ENCODE measurements around the gene DTX1.

Gene DTX1

GRCh38 chr12:113133666-113134065 lies 77.1 kb downstream of the DTX1 start:
- no peaks in the 10 kb centered on the region for H3K9me3 ChIP-seq (ENCODE audit: severe bottlenecking)
- DNase-seq: no peak
- H3K36me3 ChIP-seq: no peaks in the 10 kb centered on the region
- H3K27ac ChIP-seq: no peak overlapping the region
- no peak for TF ChIP-seq CTCF (IDR thresholded peaks at IDR 0.05; ENCODE audit: low read depth, low read length)
- no peaks in the 10 kb centered on the region for H3K27me3 ChIP-seq (ENCODE audit: insufficient read depth, low read depth, severe bottlenecking)
- H3K4me3 ChIP-seq (ENCODE audit: low read depth, low read length): no peak overlapping the region

GRCh38 chr12:113134071-113134470 lies 77.5 kb downstream of the DTX1 start:
- no peak for DNase-seq
- Histone ChIP-seq H3K4me3 (ENCODE audit: low read depth, low read length) (no peak overlapping the region), H3K36me3 (no peaks in the 10 kb centered on the region), H3K9me3 (ENCODE audit: severe bottlenecking) (no peaks in the 10 kb centered on the region), H3K27ac (no peak overlapping the region), H3K27me3 (ENCODE audit: insufficient read depth, low read depth, severe bottlenecking) (no peaks in the 10 kb centered on the region)
- no peak for TF ChIP-seq CTCF (IDR thresholded peaks at IDR 0.05; ENCODE audit: low read depth, low read length)

GRCh38 chr12:113134521-113134951 lies 78.0 kb downstream of the DTX1 start:
- H3K9me3 ChIP-seq (ENCODE audit: severe bottlenecking): no peaks in the 10 kb centered on the region
- H3K27ac ChIP-seq: no peak overlapping the region
- H3K4me3 ChIP-seq (ENCODE audit: low read depth, low read length): no peak overlapping the region

GRCh38 chr12:113135178-113136127 lies 78.9 kb downstream of the DTX1 start, which contains the start of gene RASAL1:
RASAL1 (minus strand) TSS chr12:113135761; CDS start chr12:113135462, 299 bp downstream.
- TF ChIP-seq CTCF (IDR thresholded peaks at IDR 0.05; ENCODE audit: low read depth, low read length): peak; percentile 59
- Histone ChIP-seq H3K36me3 (no peaks in the 10 kb centered on the region), H3K4me3 (ENCODE audit: low read depth, low read length) (peak within 1 kb of the TSS; percentile 46), H3K9me3 (ENCODE audit: severe bottlenecking) (no peaks in the 10 kb centered on the region), H3K27me3 (ENCODE audit: insufficient read depth, low read depth, severe bottlenecking) (no peaks in the 10 kb centered on the region), H3K27ac (no peak within 1 kb of the TSS)
- peak; percentile 87 for DNase-seq

More at GRCh38 chr12:113134521-113134951, 78.0 kb downstream of the DTX1 start:
- TF ChIP-seq CTCF (IDR thresholded peaks at IDR 0.05; ENCODE audit: low read depth, low read length): no peak
- H3K27me3 ChIP-seq (ENCODE audit: insufficient read depth, low read depth, severe bottlenecking): no peaks in the 10 kb centered on the region
- H3K36me3 ChIP-seq: no peaks in the 10 kb centered on the region
- no peak for DNase-seq

GRCh38 chr12:113136128-113136989 lies 79.8 kb downstream of the DTX1 start:
- no peak overlapping the region for H3K27ac ChIP-seq
- no peak overlapping the region for H3K4me3 ChIP-seq (ENCODE audit: low read depth, low read length)

More at GRCh38 chr12:113136128-113136989, 79.8 kb downstream of the DTX1 start:
- Histone ChIP-seq H3K36me3 (no peaks in the 10 kb centered on the region), H3K9me3 (ENCODE audit: severe bottlenecking) (no peaks in the 10 kb centered on the region), H3K27me3 (ENCODE audit: insufficient read depth, low read depth, severe bottlenecking) (no peaks in the 10 kb centered on the region)
- no peak for DNase-seq
- TF ChIP-seq CTCF (IDR thresholded peaks at IDR 0.05; ENCODE audit: low read depth, low read length): no peak

All from WERI-Rb-1 (cell line).